ENCODE measurements around the gene CACUL1.
"Not testable (repeated sequence)": the region's sequence is repeated elsewhere in the genome, so short reads cannot be mapped to it uniquely, and the experiment has no call there.

CACUL1 gene

DNA sequence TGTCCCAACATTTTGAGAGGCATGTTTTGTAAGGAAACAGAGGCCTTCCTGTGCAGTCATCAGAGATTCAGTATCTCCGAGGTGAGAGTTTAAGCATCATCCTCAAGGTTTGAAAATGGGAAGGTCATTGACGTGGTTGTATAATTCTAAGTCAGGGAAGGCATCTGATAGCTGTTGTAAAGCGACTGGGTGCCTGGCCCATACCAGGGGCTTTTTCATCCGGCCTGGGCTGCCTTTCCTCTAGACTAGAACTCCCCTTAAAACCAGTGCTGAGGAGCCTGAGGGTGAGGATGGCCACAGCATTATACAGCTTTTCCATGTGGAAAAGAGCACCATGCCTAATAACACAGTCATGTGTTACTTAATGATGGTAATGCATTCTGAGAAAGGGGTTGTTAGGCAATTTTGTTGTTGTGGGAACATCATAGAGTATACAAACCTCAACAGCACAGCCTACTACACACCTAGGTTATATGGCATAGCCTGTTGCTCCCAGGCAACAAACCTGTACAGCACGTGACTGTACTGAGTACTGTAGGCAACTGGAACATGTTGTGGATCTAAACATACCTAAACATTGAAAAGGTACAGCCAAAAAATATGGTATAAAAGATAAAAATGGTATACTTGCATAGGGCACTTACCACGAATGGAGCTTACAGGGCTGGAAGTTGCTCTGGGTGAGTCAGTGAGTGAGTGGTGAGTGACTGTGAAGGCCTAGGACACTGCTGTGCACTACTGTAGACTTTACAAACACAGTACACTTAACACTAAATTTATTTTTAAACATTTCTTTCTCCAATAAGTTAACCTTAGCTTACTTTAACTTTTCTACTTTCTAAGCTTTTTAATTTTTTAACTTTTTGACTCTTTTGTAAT lies 13.5 kb upstream of the CACUL1 start:
- DNase-seq, result no peak

- DNase-seq, result no peak
Measured at GRCh38 chr10:118767297-118768040, 12.7 kb upstream of the CACUL1 start.

DNA sequence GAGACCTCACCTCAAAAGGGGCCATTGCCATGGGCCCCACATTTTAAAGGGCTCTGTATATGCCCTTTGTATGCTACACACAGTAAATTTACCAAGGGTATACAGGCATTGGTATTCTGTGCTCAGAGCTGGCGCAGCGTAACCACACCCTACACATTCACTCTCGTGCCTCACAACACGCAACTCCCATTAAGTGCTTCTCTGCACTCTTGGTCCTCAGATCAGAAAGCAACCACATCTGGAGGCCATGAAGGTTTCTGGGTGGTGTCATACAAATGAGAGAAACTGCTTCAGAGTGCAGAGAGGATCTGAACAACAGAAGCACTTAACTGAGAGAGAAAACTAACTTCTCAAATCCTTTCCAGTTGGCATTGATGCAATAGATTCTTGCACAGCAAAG lies 9.4 kb upstream of the CACUL1 start:
- no peak for DNase-seq

- peak; percentile 95 for DNase-seq
Measured at GRCh38 chr10:118763202-118763988, 8.6 kb upstream of the CACUL1 start.

GRCh38 chr10:118760265-118760664 lies 5.5 kb upstream of the CACUL1 start:
- DNase-seq, result no peak

GRCh38 chr10:118758449-118758848 lies 3.7 kb upstream of the CACUL1 start:
- no peak for DNase-seq

GRCh38 chr10:118754229-118754555 lies 578 bp downstream of the CACUL1 start:
- DNase-seq, result no peak

DNA sequence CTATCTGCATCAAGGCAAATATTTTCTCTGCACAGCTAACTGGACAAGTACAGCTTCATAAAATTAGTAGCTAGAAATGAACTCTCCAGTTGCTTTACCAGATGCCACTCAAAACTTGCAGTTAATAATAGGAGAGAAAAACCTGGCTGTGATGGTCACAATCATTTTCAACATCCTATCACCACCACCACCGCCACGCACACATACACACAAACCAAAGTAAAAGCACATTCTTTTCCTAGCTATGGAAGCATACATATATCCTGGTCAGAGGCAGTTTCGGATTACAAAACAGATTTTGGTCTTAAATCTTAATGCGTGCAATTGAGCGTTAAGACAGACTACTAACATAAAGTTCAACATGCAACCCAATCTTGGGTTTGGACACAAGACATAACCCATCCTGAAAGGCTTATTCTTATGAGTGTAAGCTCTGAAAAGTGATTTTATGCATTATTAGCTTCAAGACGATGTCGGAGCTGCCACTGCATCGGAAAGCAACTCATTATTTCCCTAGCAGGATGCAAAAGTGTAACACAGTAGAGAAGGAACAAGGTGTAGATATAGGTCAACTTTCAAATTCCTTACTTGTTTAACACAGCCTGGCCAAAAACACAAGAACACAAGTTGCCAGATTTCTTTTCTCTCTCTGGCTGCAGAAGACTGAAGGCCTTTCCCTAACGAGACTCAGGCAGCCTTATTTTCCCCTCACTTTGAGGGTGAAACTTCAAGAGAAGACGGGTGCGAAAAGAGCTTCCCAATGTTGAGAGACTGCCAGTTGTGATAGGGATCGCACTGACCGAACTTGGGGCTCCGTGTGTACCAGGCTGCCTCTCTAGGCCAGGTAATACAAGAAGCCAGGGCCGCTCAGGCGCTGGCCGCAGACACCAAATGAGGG lies 1.2 kb downstream of the CACUL1 start:
- no peak for DNase-seq

GRCh38 chr10:118752409-118752808 lies 2.4 kb downstream of the CACUL1 start:
- DNase-seq, result no peak

DNA sequence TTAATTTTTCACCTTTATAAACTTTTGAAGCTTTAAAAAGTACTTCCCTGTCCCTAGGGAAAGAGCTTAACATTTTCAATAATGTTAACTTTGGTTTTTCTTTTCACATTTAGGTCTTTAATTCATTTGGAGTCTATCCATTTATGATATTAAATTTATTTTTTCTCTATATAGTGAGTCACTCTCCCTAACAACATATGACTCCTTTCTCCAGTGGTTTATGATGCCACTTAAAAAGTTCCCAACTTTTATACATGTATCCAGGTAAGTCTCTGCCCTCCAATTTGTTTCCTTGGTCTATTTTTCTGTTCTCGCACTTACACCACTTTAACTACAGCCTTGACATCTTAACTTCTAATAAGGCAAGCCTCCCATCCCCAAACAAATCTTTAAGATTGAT lies 3.5 kb downstream of the CACUL1 start:
- DNase-seq, result no peak

DNA sequence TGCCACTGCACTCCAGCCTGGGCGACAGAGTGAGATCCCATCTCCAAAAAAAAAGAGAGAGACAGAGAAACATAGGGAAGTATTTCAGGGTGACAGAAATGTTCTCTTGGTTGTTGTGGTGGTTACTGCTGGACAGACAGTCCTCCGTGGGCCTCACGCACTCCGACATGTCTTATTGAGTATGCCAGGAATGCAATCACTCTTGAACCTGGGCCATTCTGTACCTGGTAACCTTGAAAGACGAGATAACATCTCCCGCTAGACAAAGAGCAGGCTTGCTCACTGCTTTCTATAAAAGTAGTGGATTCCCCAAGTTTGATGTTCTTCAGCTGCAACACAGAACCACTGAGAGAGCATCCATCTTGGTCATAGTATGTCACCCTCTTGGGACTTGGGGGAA lies 6.7 kb downstream of the CACUL1 start:
- DNase-seq, result no peak

DNA sequence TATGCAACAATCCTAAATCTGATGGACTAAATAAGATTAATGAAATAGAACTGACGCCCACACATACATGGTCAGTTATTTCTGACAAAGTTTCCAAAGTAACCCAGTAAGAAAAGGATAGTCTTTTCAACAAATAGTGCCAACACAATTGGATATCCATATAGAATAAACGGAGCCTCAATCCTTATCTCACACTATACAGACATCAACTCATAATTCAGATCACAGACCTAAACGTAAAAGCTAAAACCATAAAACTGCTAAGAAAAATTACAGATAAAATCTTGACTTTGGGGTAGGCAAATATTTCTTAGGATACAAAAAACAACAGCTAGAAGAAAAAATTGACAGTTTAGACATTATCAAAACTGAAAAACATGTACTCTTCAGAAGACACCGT lies 8.5 kb downstream of the CACUL1 start:
- DNase-seq, result no peak

DNA sequence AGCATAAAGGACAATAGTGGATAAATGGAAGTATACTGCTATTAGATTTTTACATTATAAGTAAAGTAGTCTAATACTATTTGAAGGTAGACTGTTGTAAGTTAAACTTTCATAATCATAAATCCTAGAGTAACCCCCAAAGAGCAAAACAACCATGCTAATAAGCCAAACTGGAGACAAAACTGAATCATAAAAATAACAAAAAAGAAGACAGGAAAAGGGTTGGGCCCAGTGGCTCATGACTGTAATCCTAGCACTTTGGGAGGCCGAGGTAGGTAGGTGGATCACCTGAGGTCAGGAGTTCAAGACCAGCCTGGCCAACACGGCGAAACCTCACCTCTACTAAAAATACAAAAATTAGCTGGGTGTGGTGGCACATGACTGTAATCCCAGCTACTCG lies 9.7 kb downstream of the CACUL1 start:
- DNase-seq, result no peak

DNA sequence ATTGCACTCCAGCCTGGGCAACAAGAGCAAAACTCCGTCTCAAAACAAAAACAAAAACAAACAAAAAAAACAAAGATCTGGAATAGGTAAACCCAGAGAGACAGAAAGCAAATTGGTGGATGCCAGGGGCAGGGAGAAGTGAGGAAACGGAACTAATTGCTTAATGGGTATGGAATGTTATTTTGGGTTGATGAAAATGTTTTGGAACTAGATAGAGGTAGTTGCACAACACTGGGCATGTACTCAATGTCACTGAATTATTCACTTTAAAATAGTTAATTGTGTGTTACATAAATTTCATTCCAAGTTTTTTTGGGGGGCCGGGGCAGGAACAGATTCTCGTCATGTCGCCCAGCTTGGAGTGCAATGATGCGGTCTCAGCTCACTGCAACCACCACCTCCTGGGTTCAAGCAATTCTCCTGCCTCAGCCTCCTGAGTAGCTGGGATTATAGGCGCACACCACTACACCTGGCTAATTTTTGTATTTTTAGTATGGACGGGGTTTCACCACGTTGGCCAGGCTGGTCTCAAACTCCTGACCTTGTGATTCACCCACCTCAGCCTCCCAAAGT lies 10.3 kb downstream of the CACUL1 start:
- DNase-seq, result not testable (repeated sequence)

DNA sequence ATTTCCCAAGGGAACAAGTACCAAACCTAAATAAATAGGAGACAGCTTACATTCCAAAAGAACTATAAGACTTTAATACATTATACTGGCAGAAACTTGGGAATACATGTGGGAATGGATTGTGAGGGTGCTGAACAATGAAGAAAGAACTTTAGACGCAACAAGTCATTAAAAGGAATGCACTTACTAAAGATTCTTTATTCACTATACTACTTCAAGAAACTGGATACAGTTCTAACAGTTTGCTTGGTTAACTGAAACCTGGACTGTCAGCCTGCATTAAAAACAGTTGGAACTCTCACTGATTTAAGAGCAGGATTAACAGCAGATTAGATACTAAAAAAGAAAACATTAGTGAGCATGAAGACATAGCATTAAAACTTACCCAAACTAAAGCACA lies 12.0 kb downstream of the CACUL1 start:
- no peak for DNase-seq

DNA sequence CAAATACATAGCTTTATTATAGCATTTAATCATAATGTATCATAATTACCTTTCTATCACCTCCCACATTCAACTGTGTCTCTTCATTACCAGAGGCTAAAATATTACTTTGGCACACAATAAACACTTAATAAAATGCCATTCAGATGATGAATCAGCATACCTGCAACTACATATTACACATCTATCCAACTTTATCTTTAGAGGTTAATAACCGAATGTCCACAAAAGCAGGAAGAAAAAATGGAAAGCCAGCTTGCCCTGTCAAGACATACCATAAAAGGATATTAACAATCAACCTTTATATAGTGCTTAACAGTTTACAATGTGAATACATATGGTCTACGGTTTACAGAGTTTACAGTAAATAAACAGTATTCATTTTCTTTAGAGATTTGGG lies 12.7 kb downstream of the CACUL1 start:
- no peak for DNase-seq

DNA sequence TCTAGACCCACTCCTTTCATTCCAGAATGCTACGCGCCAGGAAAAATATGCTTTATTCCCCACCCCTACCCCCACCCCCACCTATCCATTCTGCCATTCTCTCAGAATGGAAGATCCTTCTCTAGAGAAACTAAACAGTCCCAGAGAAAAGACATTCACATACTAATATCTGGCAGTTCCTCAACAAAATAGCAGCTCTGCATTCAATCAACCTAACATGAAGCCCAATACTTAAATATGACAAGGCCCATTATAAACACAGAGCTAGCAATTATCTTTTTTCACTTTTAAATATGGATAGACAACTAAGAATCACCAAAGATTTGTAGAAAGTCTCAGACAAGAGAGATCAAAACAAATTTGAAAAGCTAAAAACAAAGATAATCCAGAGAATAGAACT lies 16.4 kb downstream of the CACUL1 start:
- no peak for DNase-seq

- DNase-seq, result no peak
Measured at GRCh38 chr10:118737603-118738302, 17.0 kb downstream of the CACUL1 start.

DNA sequence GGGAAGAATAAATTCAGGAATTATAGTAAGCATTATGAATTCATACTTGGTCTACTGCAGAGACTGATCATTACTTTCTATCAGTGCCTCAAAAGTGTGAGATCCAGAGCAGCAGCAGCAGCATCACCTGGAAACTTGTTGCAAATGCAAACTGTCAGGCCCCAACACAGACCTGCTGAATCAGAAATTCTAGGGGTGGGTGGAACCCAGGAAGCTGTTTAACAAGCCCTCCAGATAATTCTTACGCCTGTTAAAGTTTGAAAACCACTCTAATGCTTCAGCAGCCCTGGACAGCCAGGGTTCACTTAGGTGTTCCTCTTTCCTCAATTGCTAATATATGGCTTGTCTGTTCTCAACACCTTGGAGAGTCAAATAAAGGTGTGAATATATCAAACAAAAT lies 19.5 kb downstream of the CACUL1 start:
- no peak for DNase-seq

- DNase-seq, result no peak
Measured at GRCh38 chr10:118734475-118734874, 20.3 kb downstream of the CACUL1 start.
